ENCODE data around the gene RAD51B. TPM values are rescaled to one million over a fixed set of nuclear protein-coding genes. Genes with fewer than 3 reads are reported as not detected.

RAD51B gene
- total and polyA plus RNA-seq, 9 of the 15 experiments (the other 6 are each of a cell fraction or from before 2014, with no cell fraction given) = 8.5 to 17.3 (median 11.3) TPM

GRCh38 chr14:68677901-68678300 is 858.3 kb downstream of the RAD51B start:
- ATAC-seq (no peak), FAIRE-seq (no peak), DNase-seq (ENCODE audit: extremely low read depth in 1 of 4, low spot score in 3 of 4) (no peak)
- no peaks in the 10 kb centered on the region for H3K36me3 ChIP-seq (ENCODE audit: control insufficient read depth, insufficient read depth, low read length)
- peaks cover 5% of the 10 kb centered on the region for H3K9me3 ChIP-seq (replicated peaks; ENCODE audit: control insufficient read depth, insufficient read depth, low read depth, low read length)
- WGBS (ENCODE audit: insufficient coverage, low coverage, missing lambda C conversion rate) = 48% methylated on average over 11 of the region's 11 CpGs
- no peak overlapping the region for H3K4me3 ChIP-seq
- TF ChIP-seq, protein P1, sequence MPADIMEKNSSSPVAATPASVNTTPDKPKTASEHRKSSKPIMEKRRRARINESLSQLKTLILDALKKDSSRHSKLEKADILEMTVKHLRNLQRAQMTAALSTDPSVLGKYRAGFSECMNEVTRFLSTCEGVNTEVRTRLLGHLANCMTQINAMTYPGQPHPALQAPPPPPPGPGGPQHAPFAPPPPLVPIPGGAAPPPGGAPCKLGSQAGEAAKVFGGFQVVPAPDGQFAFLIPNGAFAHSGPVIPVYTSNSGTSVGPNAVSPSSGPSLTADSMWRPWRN (IDR thresholded peaks at IDR 0.05; ENCODE audit: low read depth) = no peak
- no peak for TF ChIP-seq SMC3 (conservative IDR thresholded peaks at IDR 0.05; ENCODE audit: insufficient read depth, low read depth, low read length)
- TF ChIP-seq ZNF639 (CRISPR knock-in tag; conservative IDR thresholded peaks at IDR 0.05 in 1 of 2, IDR thresholded peaks at IDR 0.05 in 1 of 2) = no peak
- no peak for TF ChIP-seq ZNF217 (CRISPR knock-in tag; IDR thresholded peaks at IDR 0.05)
- TF ChIP-seq ZNF436 (CRISPR knock-in tag; IDR thresholded peaks at IDR 0.05) = no peak
- no peak for TF ChIP-seq HNRNPL (IDR thresholded peaks at IDR 0.05; ENCODE audit: low read depth, low read length)
- TF ChIP-seq, protein P2, sequence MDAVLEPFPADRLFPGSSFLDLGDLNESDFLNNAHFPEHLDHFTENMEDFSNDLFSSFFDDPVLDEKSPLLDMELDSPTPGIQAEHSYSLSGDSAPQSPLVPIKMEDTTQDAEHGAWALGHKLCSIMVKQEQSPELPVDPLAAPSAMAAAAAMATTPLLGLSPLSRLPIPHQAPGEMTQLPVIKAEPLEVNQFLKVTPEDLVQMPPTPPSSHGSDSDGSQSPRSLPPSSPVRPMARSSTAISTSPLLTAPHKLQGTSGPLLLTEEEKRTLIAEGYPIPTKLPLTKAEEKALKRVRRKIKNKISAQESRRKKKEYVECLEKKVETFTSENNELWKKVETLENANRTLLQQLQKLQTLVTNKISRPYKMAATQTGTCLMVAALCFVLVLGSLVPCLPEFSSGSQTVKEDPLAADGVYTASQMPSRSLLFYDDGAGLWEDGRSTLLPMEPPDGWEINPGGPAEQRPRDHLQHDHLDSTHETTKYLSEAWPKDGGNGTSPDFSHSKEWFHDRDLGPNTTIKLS (IDR thresholded peaks at IDR 0.05; ENCODE audit: borderline replicate concordance, low read depth) = no peak
- TF ChIP-seq ADNP (tag; IDR thresholded peaks at IDR 0.05) = no peak
- no peak overlapping the region for H3K27ac ChIP-seq (ENCODE audit: extremely low read depth, low read depth, low read length)
- intact Hi-C loops (cut with micrococcal nuclease) (no loop called here), in situ Hi-C loops (cut with MboI) (no loop called here)
- no peaks in the 10 kb centered on the region for H3K9me1 ChIP-seq (ENCODE audit: control insufficient read depth, insufficient read depth, low read length)
- CTCF ChIA-PET (ENCODE audit: low intra/inter-chr PET ratio) = no interaction called here
- H3K27me3 ChIP-seq (ENCODE audit: control insufficient read depth in 2 of 2, insufficient read depth in 2 of 2, low read length in 2 of 2) = no peaks in the 10 kb centered on the region; a peak in 1 of 5 replicates
- peaks cover 0 to 14% of the 10 kb centered on the region in 2 experiments; a peak in 3 of 5 replicates for H3K4me1 ChIP-seq (replicated peaks in 1 of 2; ENCODE audit: control insufficient read depth in 2 of 2, insufficient read depth in 2 of 2, low read length in 2 of 2)
- H3K9ac ChIP-seq (ENCODE audit: insufficient read depth in 1 of 2, low read depth in 2 of 2, low read length in 2 of 2) = no peak overlapping the region
- no TSS peak for BruUV-seq (replicated peaks)
- no peaks in the 10 kb centered on the region for H4K20me1 ChIP-seq (replicated peaks; ENCODE audit: control insufficient read depth, insufficient read depth, low read length)
- no peaks in the 10 kb centered on the region for H3K79me2 ChIP-seq (ENCODE audit: control insufficient read depth, insufficient read depth, low read length)
- POLR2A ChIA-PET = interaction anchor here (0.5 to 1.5 kb wide), 2 partner anchors 12 to 267 kb away, joined by 3 to 4 read pairs; no protein-coding TSS in a partner anchor
- H3K4me2 ChIP-seq (ENCODE audit: insufficient read depth, low read length) = no peak overlapping the region
- H2AFZ ChIP-seq (ENCODE audit: low read depth, low read length) = no peak overlapping the region

Measured in K562 (cell line).